Adipocyte (in vitro differentiated cells): Measurements from ENCODE around the gene ZFYVE28.
"Not testable (repeated sequence)": the region's sequence is repeated elsewhere in the genome, so short reads cannot be mapped to it uniquely, and the experiment has no call there.

Experiments
- DNase-seq: peaks from one replicate; pipeline ENCODE4 v3.0.0-alpha.2; 2015; ENCODE audit warnings: low read depth
- H3K27me3 ChIP-seq: replicated peaks from 2 replicates; pipeline ENCODE4 v1.7.0; 2013; ENCODE audit warnings: mild to moderate bottlenecking, low read length, moderate library complexity; ENCODE audit not compliant: control insufficient read depth, insufficient read depth
- H3K36me3 ChIP-seq: 2 replicates; pipeline ENCODE4 v1.7.0; 2013; ENCODE audit warnings: low read length, mild to moderate bottlenecking, moderate library complexity; ENCODE audit not compliant: control insufficient read depth, insufficient read depth, severe bottlenecking
- H3K4me1 ChIP-seq: 2 replicates; pipeline ENCODE4 v1.7.0; 2013; ENCODE audit warnings: mild to moderate bottlenecking, low read length, moderate library complexity; ENCODE audit not compliant: control insufficient read depth, insufficient read depth
- H3K4me3 ChIP-seq: 2 replicates; pipeline ENCODE4 v1.7.0; 2013; ENCODE audit warnings: mild to moderate bottlenecking, low read length, moderate library complexity
- H3K9ac ChIP-seq: 2 replicates; pipeline ENCODE4 v1.7.0; 2013; ENCODE audit warnings: mild to moderate bottlenecking, low read length, moderate library complexity
- H3K9me3 ChIP-seq: 2 replicates; pipeline ENCODE4 v1.7.0; 2013; ENCODE audit warnings: mild to moderate bottlenecking, low read length, moderate library complexity; ENCODE audit not compliant: control insufficient read depth

ZFYVE28 gene

GRCh38 chr4:2280531-2281300, 137.7 kb downstream of the ZFYVE28 start:
- Histone ChIP-seq H3K4me1 (peaks cover 6% of the 10 kb centered on the region), H3K4me3 (no peak overlapping the region), H3K27me3 (no peaks in the 10 kb centered on the region), H3K9ac (no peak overlapping the region), H3K9me3 (no peaks in the 10 kb centered on the region), H3K36me3 (no peaks in the 10 kb centered on the region)
- DNase-seq = peak; percentile 36

GRCh38 chr4:2277956-2278355, 140.5 kb downstream of the ZFYVE28 start:
- Histone ChIP-seq H3K9ac (no peak overlapping the region), H3K4me3 (no peak overlapping the region), H3K9me3 (no peaks in the 10 kb centered on the region), H3K4me1 (no peaks in the 10 kb centered on the region), H3K36me3 (no peaks in the 10 kb centered on the region), H3K27me3 (no peaks in the 10 kb centered on the region)
- DNase-seq = no peak

DNA sequence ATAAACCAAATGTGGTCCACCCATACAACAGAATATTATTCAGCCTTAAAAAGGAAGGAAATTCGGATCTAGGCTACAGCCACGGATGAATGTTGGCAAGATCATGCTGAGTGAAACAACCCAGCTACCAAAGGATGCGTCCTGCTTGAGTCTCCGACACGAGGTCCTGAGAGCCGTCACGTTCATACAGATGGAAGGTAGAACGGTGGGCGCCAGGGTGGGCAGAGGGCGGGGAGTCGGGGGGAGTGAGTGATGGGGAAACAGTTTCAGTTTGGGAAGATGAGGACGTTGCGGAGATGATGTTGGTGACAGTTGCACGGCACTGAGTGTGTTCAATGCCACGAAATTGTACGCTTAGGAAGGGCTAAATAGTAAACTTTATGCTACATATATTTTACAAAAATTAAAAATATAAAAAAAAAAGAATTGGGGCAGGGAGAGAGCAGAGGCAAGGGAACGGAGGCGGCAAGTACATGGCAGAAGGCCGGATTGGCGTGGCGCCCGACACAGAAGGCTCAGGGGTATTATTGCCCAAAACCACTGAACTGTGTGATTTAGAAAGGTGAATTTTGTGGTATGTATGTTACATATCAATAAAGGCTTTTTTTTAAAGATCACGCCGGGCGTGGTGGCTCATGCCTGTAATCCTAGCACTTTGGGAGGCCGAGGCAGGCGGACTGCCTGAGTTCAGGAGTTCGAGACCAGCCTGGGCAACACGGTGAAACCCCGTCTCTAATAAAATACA, 141.7 kb downstream of the ZFYVE28 start:
- H3K4me3 ChIP-seq = no peak overlapping the region
- no peaks in the 10 kb centered on the region for H3K4me1 ChIP-seq
- H3K9me3 ChIP-seq = no peaks in the 10 kb centered on the region
- DNase-seq = no peak
- no peaks in the 10 kb centered on the region for H3K27me3 ChIP-seq
- H3K36me3 ChIP-seq = no peaks in the 10 kb centered on the region
- H3K9ac ChIP-seq = no peak overlapping the region

GRCh38 chr4:2275546-2276251, 142.7 kb downstream of the ZFYVE28 start:
- H3K9ac ChIP-seq = no peak overlapping the region
- H3K36me3 ChIP-seq = no peaks in the 10 kb centered on the region
- H3K27me3 ChIP-seq = no peaks in the 10 kb centered on the region
- DNase-seq = no peak
- H3K9me3 ChIP-seq = no peaks in the 10 kb centered on the region
- H3K4me1 ChIP-seq = no peaks in the 10 kb centered on the region
- H3K4me3 ChIP-seq = no peak overlapping the region

DNA sequence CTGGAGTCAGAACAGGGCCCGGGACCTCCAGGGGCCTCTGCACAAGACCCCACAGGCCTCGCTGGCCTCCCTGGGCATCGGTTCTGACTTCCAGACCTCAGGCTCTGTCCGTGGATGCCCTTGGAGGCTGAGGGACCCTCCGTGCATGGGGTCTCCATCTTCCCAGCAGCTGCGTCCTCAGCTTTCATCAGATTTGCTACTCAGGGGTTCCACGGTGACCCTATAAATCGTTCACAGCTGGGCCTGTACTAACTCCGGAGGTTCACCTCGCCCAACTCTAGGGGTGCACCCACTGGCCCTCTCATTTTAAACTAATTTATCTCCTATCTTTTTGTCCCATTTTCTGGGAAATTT, 143.4 kb downstream of the ZFYVE28 start:
- H3K27me3 ChIP-seq, H3K9ac ChIP-seq, H3K36me3 ChIP-seq, DNase-seq, H3K9me3 ChIP-seq, H3K4me3 ChIP-seq, H3K4me1 ChIP-seq: not testable (repeated sequence)

GRCh38 chr4:2274320-2275043, 144.0 kb downstream of the ZFYVE28 start:
- H3K9me3 ChIP-seq = no peaks in the 10 kb centered on the region
- H3K36me3 ChIP-seq = no peaks in the 10 kb centered on the region
- no peak overlapping the region for H3K4me3 ChIP-seq
- no peak for DNase-seq
- no peak overlapping the region for H3K9ac ChIP-seq
- no peaks in the 10 kb centered on the region for H3K27me3 ChIP-seq
- H3K4me1 ChIP-seq = no peaks in the 10 kb centered on the region

DNA sequence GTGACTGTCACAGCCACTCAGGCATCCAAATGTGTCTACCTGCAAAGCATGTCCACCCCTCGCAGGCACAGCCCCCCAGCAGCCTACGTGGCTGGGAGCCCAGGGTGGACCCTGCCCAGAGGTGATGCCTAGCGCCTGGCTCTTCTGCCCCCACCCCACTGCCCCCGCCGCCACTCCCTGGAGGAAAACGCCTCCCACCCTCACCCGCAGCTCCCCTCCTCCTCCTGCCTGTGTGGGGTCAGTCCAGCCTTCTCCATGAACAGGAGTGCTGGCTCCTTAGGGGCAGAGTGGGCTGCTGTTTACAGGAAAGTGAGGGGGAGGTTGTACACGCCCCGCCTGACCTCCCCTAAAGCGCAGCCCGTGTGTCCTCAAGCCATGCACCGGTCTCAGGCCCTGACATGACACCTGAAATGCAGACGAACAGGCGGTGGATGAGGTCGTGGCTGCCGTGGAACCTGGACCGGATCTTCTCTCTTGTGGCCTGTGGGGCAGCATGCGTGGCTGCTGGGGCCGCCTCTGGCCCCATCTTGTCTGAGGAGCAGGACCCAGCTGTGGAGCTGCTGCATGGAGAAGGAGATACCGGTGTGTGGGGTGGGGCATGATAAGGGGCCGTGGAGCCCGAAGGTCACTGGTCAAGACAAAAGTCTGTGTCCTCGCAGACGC, 144.7 kb downstream of the ZFYVE28 start:
- no peaks in the 10 kb centered on the region for H3K4me1 ChIP-seq
- H3K27me3 ChIP-seq = no peaks in the 10 kb centered on the region
- no peaks in the 10 kb centered on the region for H3K9me3 ChIP-seq
- no peak overlapping the region for H3K4me3 ChIP-seq
- DNase-seq = no peak
- H3K36me3 ChIP-seq = no peaks in the 10 kb centered on the region
- H3K9ac ChIP-seq = no peak overlapping the region

DNA sequence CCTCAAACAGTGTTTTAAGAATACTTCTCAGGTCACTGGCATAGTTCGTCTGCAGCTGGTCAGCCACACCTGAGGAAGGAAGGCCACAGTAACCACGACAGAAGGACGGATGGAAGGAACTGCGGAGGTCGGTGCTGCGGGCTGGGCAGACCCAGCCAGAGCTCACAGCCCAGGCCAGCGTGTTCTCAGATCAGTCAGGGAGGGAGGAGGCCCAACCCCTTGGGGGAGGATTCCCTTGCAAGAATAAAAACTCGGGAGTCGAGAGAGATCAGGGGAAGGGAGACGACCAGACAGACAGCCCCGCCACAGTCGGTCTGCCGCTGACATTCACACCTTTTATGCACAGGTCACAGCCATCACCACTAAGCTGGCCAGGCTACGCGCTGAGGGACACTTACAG, 145.2 kb downstream of the ZFYVE28 start:
- no peaks in the 10 kb centered on the region for H3K9me3 ChIP-seq
- H3K36me3 ChIP-seq = no peaks in the 10 kb centered on the region
- DNase-seq = no peak

GRCh38 chr4:2272828-2273120, 145.7 kb downstream of the ZFYVE28 start:
- no peak overlapping the region for H3K4me3 ChIP-seq
- no peak for DNase-seq
- no peaks in the 10 kb centered on the region for H3K9me3 ChIP-seq
- no peaks in the 10 kb centered on the region for H3K4me1 ChIP-seq
- no peaks in the 10 kb centered on the region for H3K36me3 ChIP-seq
- H3K27me3 ChIP-seq = no peaks in the 10 kb centered on the region
- no peak overlapping the region for H3K9ac ChIP-seq

More for the DNA sequence above, 145.2 kb downstream of the ZFYVE28 start:
- Histone ChIP-seq H3K4me1 (no peaks in the 10 kb centered on the region), H3K27me3 (no peaks in the 10 kb centered on the region), H3K9ac (no peak overlapping the region), H3K4me3 (no peak overlapping the region)

- H3K4me1 ChIP-seq = no peaks in the 10 kb centered on the region
- DNase-seq = no peak
- no peaks in the 10 kb centered on the region for H3K36me3 ChIP-seq
- no peak overlapping the region for H3K4me3 ChIP-seq
- no peaks in the 10 kb centered on the region for H3K27me3 ChIP-seq
- H3K9me3 ChIP-seq = no peaks in the 10 kb centered on the region
- no peak overlapping the region for H3K9ac ChIP-seq
Measured at GRCh38 chr4:2272026-2272827, 146.2 kb downstream of the ZFYVE28 start.
